Endothelial cell of umbilical vein (primary cell): ENCODE measurements around the gene MPLKIP. TPM values are rescaled to one million over a fixed set of nuclear protein-coding genes. Genes with fewer than 3 reads are reported as not detected.

Source experiments
- BruUV-seq: library from RNA; stranded (reverse); fragments of 400-500 nt; replicated peaks from 2 replicates; lab custom pipeline; 2021; lab: Mats Ljungman, UMichigan
- CTCF ChIA-PET: fragments of 300-600, 350-600 bp; sonication (Branson Sonifier 250); formaldehyde crosslinking; loops from one replicate; lab custom pipeline; 2021; ENCODE audit warnings: antibody characterized with exemption, inconsistent platforms; lab: Charles Lee
- POLR2A ChIA-PET: fragments of 300-600, 350-600 bp; sonication (Branson Sonifier 250); formaldehyde crosslinking; loops from one replicate; lab custom pipeline; 2021; ENCODE audit warnings: antibody characterized with exemption, inconsistent platforms; lab: Charles Lee
- DNase-seq: peaks from one replicate; pipeline ENCODE4 v3.0.0-alpha.2; 2011; ENCODE audit warnings: low read depth, low spot score
- FAIRE-seq: peaks from 2 replicates; lab custom pipeline; 2011; peaks lifted over from hg19 to GRCh38; lab: Jason Lieb, UNC
- H2AFZ ChIP-seq: 2 replicates; pipeline ENCODE4 v1.6.0; 2012; ENCODE audit warnings: low read depth, low read length, control low read depth, inconsistent platforms
- H3K27ac ChIP-seq: 2 replicates; pipeline ENCODE4 v1.5.1; 2011; ENCODE audit warnings: low read depth, mild to moderate bottlenecking, control low read depth, low read length, moderate library complexity; ENCODE audit not compliant: insufficient read depth
- H3K27me3 ChIP-seq, 2 experiments: 2 replicates each; pipeline versions ENCODE4 v1.6.0 to v1.6.1; 2011; ENCODE audit warnings: low read length in 2 of 2, mixed read lengths in 1 of 2; ENCODE audit not compliant: control insufficient read depth in 2 of 2, insufficient read depth in 2 of 2
- H3K36me3 ChIP-seq, 2 experiments: 2 replicates in 1 of 2; 3 replicates in 1 of 2; pipeline ENCODE4 v1.5.1; 2011; ENCODE audit warnings: low read length in 2 of 2, mild to moderate bottlenecking in 1 of 2, moderate library complexity in 1 of 2; ENCODE audit not compliant: control insufficient read depth in 2 of 2, insufficient read depth in 2 of 2; ENCODE audit errors: extremely low read depth in 1 of 2
- H3K4me1 ChIP-seq: 3 replicates; pipeline ENCODE4 v1.5.1; 2011; ENCODE audit warnings: mild to moderate bottlenecking, low read length; ENCODE audit not compliant: control insufficient read depth, insufficient read depth; ENCODE audit errors: extremely low read depth
- H3K4me2 ChIP-seq: 2 replicates; pipeline ENCODE4 v1.6.1; 2011; ENCODE audit warnings: low read length, control low read depth, mixed read lengths; ENCODE audit not compliant: insufficient read depth
- H3K4me3 ChIP-seq, 3 experiments: fragments of 200-600 bp in 1 of 3; sonication (generic), shearing (Covaris generic) in 1 of 3; replicated peaks in 1 of 3; 2 replicates each; pipeline ENCODE4 v1.5.1; 2011 to 2016; ENCODE audit warnings: control low read depth in 3 of 3, low read length in 3 of 3, mild to moderate bottlenecking in 2 of 3, inconsistent platforms in 1 of 3, low read depth in 1 of 3, moderate library complexity in 1 of 3; ENCODE audit not compliant: insufficient read depth in 1 of 3
- H3K79me2 ChIP-seq: 2 replicates; pipeline ENCODE4 v1.6.0; 2012; ENCODE audit warnings: low read length, inconsistent platforms; ENCODE audit not compliant: control insufficient read depth, insufficient read depth
- H3K9ac ChIP-seq: replicated peaks from 2 replicates; pipeline ENCODE3; 2011; ENCODE audit warnings: low read length, control low read depth; ENCODE audit not compliant: insufficient read depth; ENCODE audit errors: extremely low read depth
- H3K9me1 ChIP-seq: replicated peaks from 3 replicates; pipeline ENCODE4 v1.6.0; 2011; ENCODE audit warnings: mild to moderate bottlenecking, low read length; ENCODE audit not compliant: control insufficient read depth, insufficient read depth; ENCODE audit errors: extremely low read depth
- H3K9me3 ChIP-seq: replicated peaks from 2 replicates; pipeline ENCODE4 v1.5.1; 2012; ENCODE audit warnings: low read length, inconsistent platforms; ENCODE audit not compliant: control insufficient read depth, insufficient read depth
- H4K20me1 ChIP-seq: replicated peaks from 2 replicates; pipeline ENCODE3; 2011; ENCODE audit warnings: mild to moderate bottlenecking, low read length; ENCODE audit not compliant: control insufficient read depth, insufficient read depth; ENCODE audit errors: extremely low read depth
- CTCF ChIP-seq, 2 donors: IDR thresholded peaks; 1 replicate in 1 of 2; 2 replicates in 1 of 2; pipeline ENCODE4 v1.5.1; 2011; ENCODE audit warnings: low read length in 2 of 2, mild to moderate bottlenecking in 2 of 2, moderate library complexity in 2 of 2, control low read depth in 1 of 2, inconsistent platforms in 1 of 2, low read depth in 1 of 2; ENCODE audit not compliant: insufficient read depth in 1 of 2; ENCODE audit errors: extremely low read depth in 1 of 2
- EZH2 ChIP-seq: IDR thresholded peaks from 2 replicates; pipeline ENCODE4 v1.6.1; 2012; ENCODE audit warnings: borderline replicate concordance, low read depth, mild to moderate bottlenecking, moderate library complexity, low read length, inconsistent platforms; ENCODE audit not compliant: severe bottlenecking
- FOS ChIP-seq: IDR thresholded peaks from 2 replicates; pipeline ENCODE4 v1.6.1; 2011; ENCODE audit warnings: mild to moderate bottlenecking, low read length, moderate library complexity, borderline replicate concordance; ENCODE audit not compliant: insufficient read depth
- GATA2 ChIP-seq: IDR thresholded peaks from 2 replicates; pipeline ENCODE4 v1.7.0; 2011; ENCODE audit warnings: low read depth, mild to moderate bottlenecking, moderate library complexity, mixed read lengths, low read length; ENCODE audit not compliant: insufficient read length, insufficient read depth
- JUN ChIP-seq: IDR thresholded peaks from 2 replicates; pipeline ENCODE4 v1.6.1; 2011; ENCODE audit warnings: borderline replicate concordance, low read depth; ENCODE audit not compliant: insufficient read length, insufficient read depth
- MAX ChIP-seq: IDR thresholded peaks from 2 replicates; pipeline ENCODE4 v1.6.1; 2011; ENCODE audit not compliant: insufficient read depth, insufficient read length
- MYC ChIP-seq: IDR thresholded peaks from one replicate; pipeline ENCODE4 v1.6.1; 2011; ENCODE audit warnings: mild to moderate bottlenecking, low read depth, low read length
- POLR2A ChIP-seq: IDR thresholded peaks from 2 replicates; pipeline ENCODE4 v1.6.1; 2012; ENCODE audit warnings: low read depth, mild to moderate bottlenecking, control low read depth, low read length
- POLR2AphosphoS5 ChIP-seq: IDR thresholded peaks from 2 replicates; pipeline ENCODE4 v1.6.1; 2012; ENCODE audit warnings: low read depth, mild to moderate bottlenecking, control low read depth, low read length, moderate library complexity; ENCODE audit not compliant: insufficient read depth
- dilution Hi-C: fragments of 300-500 bp; cut with MboI; formaldehyde crosslinking; loops from one replicate; pipeline ENCODE4 v1.15.0; 2019; ENCODE audit warnings: low sequenced_read_pairs; ENCODE audit not compliant: extremely low pct_ligation_motif_present
- intact Hi-C: fragments of 100-400 bp; cut with micrococcal nuclease; formaldehyde crosslinking; loops from one replicate; pipeline ENCODE4 v1.10.0; 2022
- polyA plus RNA-seq, 4 experiments: library from polyadenylated mRNA; depleted of rRNA in 3 of 4; stranded (reverse) in 3 of 4; unstranded in 1 of 4; fragments of >200 nt; gene quantifications; 2 replicates each; pipeline versions ENCODE4 v1.2.1 to v1.2.3, GENCODE V29; 2011 to 2012; ENCODE audit warnings: missing spikeins in 1 of 4
- total RNA-seq: library from RNA; stranded (reverse); gene quantifications from 2 replicates; pipeline ENCODE4 v1.2.3, GENCODE V29; 2021

The MPLKIP gene
- total and polyA plus RNA-seq, 2 donors (not counting 3 experiments of a cell fraction or from before 2014, with no cell fraction given) = 40.9 to 56.4 TPM

GRCh38 chr7:40182452-40182851 is 48.0 kb upstream of the MPLKIP start:
- CTCF ChIA-PET = no interaction called here
- no TSS peak for BruUV-seq

More at GRCh38 chr7:40182452-40182851, 48.0 kb upstream of the MPLKIP start:
- Histone ChIP-seq H3K27ac (no peak overlapping the region), H4K20me1 (no peaks in the 10 kb centered on the region), H3K9ac (no peak overlapping the region), H3K36me3 (no peaks in the 10 kb centered on the region), H3K4me3 (no peak overlapping the region), H3K9me3 (no peaks in the 10 kb centered on the region), H3K79me2 (no peaks in the 10 kb centered on the region), H3K9me1 (no peaks in the 10 kb centered on the region), H2AFZ (no peak overlapping the region), H3K4me1 (no peaks in the 10 kb centered on the region), H3K27me3 (no peaks in the 10 kb centered on the region), H3K4me2 (no peak overlapping the region)
- DNase-seq (no peak), FAIRE-seq (no peak)
- dilution Hi-C loops (no loop called here), intact Hi-C loops (no loop called here)
- POLR2A ChIA-PET = interaction anchor here (0.7 kb wide), 1 partner anchor 153 kb away, joined by 5 read pairs; no protein-coding TSS in a partner anchor
- no peak for TF ChIP-seq MYC
- TF ChIP-seq POLR2AphosphoS5 = no peak
- no peak for TF ChIP-seq JUN
- no peak for TF ChIP-seq EZH2
- TF ChIP-seq CTCF (IDR thresholded peaks at IDR 0.05; ENCODE audit: extremely low read depth in 1 of 2, insufficient read depth in 1 of 2, low read depth in 1 of 2, low read length in 2 of 2) = no peak
- no peak for TF ChIP-seq FOS
- no peak for TF ChIP-seq MAX
- no peak for TF ChIP-seq POLR2A
- TF ChIP-seq GATA2 = no peak
